NT2/D1 (cell line): ENCODE data around the gene EFTUD2.

ENCODE experiments used
- SUZ12 ChIP-seq: IDR thresholded peaks from 2 replicates; pipeline ENCODE4 v1.6.1; 2011; ENCODE audit not compliant: insufficient read length, insufficient read depth; ENCODE audit errors: extremely low read depth
- YY1 ChIP-seq: IDR thresholded peaks from 2 replicates; pipeline ENCODE4 v1.6.1; 2011; ENCODE audit not compliant: insufficient read length, insufficient read depth

GRCh38 chr17:44865231-44865660, 34.0 kb downstream of the EFTUD2 start:
- TF ChIP-seq SUZ12 (no peak), YY1 (no peak)
